OCI-LY3 (cell line): ENCODE measurements around the gene ARIH1.

Source experiments
- EZH2phosphoT487 ChIP-seq: fragments of 200-600 bp; shearing (Covaris generic); IDR thresholded peaks from 2 replicates; pipeline ENCODE4 v1.6.1; 2018; ENCODE audit warnings: antibody characterized with exemption, mixed run types, low read depth
- TF ChIP-seq, protein P1 (sequence below): fragments of 200-600, 300-600 bp; sonication (generic); IDR thresholded peaks from 2 replicates; pipeline ENCODE4 v1.5.1; 2014; ENCODE audit warnings: antibody characterized with exemption, low read length, low read depth

DNA sequence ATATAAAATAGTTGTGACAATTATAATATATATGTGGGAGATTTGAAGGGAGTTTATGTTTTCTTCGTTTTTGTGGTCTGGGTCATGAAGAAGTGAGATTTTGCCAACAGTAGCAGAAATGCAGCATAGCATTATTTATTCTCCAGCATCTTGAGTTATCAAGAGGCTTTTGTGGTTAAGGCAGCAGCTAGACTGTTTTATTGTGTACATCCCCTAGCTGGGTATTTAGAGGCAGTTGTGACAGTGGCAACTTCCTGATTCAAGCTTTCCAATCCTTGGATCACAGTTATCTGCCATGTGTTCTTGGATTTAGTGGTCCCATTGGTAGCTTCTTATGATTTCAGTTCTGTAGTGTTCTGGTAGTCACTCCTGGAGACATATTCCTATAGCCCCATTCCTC is 29.0 kb downstream of the ARIH1 start:
- TF ChIP-seq, protein P1, sequence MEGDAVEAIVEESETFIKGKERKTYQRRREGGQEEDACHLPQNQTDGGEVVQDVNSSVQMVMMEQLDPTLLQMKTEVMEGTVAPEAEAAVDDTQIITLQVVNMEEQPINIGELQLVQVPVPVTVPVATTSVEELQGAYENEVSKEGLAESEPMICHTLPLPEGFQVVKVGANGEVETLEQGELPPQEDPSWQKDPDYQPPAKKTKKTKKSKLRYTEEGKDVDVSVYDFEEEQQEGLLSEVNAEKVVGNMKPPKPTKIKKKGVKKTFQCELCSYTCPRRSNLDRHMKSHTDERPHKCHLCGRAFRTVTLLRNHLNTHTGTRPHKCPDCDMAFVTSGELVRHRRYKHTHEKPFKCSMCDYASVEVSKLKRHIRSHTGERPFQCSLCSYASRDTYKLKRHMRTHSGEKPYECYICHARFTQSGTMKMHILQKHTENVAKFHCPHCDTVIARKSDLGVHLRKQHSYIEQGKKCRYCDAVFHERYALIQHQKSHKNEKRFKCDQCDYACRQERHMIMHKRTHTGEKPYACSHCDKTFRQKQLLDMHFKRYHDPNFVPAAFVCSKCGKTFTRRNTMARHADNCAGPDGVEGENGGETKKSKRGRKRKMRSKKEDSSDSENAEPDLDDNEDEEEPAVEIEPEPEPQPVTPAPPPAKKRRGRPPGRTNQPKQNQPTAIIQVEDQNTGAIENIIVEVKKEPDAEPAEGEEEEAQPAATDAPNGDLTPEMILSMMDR = no peak
- TF ChIP-seq EZH2phosphoT487 = no peak
